GDM1 (cell line): ENCODE results near the gene RND1.

Source experiments
- DNase-seq: peaks from one replicate; lab custom pipeline; 2025; lab: John Stamatoyannopoulos, UW

Gene RND1

DNA sequence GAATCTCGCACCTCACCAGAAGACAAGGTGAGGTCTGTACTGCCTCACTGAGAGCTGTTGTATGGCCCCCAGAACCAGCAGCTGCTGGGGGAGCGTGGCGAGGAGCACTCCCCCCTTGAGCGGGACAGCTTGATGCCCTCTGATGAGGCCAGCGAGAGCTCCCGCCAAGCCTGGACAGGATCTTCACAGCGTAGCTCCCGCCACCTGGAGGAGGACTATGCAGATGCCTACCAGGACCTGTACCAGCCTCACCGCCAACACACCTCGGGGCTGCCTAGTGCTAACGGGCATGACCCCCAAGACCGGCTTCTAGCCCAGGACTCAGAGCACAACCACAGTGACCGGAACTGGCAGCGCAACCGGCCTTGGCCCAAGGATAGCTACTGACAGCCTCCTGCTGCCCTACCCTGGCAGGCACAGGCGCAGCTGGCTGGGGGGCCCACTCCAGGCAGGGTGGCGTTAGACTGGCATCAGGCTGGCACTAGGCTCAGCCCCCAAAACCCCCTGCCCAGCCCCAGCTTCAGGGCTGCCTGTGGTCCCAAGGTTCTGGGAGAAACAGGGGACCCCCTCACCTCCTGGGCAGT is 38.1 kb downstream of the RND1 start:
- DNase-seq = no peak

DNA sequence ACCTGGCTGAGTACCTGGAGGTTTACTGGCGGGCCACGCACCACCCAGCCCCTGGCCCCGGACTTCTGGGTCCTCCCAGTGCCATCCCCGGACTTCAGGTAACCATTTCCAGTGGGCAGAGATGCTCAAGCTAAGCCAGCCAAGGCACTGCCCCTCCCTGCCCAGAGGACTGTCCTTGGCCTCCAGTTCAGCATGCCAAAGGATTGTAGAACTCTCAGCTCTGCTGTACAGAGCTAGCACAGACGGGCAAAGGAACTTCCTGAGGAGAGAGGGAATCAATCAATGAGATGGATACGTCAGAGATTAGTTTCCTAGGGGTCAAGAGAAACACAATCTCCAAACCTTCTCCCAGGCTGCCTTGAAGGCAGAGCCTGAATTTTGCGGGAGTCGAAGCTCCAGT is 38.6 kb downstream of the RND1 start:
- DNase-seq = no peak

DNA sequence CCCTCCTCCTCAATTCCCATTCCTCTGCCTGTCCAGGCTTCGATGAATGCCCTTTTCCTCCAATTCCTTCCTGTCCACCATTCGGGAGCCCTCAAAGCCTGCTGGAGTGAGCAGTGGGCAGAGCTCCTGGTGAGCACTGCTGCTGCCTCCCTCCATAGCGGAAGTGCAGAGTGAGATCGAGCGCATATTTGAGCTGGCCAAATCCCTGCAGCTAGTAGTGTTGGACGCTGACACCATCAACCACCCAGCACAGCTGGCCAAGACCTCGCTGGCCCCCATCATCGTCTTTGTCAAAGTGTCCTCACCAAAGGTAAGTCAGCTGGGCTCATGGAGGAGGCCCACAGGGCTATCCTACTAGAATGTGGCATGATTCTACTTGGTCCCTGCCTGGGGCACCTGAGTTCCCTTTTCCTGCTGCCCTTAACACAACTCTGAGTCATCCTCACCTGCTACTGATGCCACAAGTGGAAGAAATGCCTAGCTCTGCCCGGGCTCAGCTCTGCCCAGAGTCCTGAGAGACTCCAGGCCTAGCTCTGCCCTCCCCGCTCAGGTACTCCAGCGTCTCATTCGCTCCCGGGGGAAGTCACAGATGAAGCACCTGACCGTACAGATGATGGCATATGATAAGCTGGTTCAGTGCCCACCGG is 39.3 kb downstream of the RND1 start:
- no peak for DNase-seq

DNA sequence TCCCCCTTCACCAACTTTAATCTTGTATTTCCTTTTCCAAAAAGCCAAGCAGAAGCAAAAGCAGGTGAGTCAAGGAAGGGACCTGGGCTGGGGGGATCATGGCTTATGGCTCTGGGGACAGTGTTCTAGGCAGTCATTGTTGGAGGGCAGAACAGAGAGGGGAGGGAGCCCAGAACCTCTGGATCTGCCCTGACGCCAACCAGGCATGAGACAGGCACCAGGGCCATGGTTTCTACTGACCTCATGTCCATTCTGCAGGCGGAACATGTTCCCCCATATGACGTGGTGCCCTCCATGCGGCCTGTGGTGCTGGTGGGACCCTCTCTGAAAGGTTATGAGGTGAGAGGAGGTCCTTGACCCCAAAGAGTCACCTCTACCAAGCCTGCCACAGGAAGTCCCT is 40.8 kb downstream of the RND1 start:
- DNase-seq = no peak

DNA sequence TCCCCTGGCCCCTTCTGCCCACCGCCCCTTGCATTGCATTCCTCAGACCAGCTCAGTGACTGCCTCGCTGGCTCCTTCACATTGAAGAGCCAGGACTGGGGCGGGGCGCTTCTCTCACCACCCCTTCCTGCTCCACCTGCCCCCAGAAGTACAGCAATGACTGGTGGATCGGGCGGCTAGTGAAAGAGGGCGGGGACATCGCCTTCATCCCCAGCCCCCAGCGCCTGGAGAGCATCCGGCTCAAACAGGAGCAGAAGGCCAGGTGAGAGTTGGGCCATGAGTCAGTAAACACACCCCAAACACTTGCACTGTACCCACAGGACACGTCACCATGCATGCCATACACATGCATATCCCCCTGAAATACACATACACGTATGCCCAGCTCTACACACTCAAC is 41.6 kb downstream of the RND1 start:
- no peak for DNase-seq

DNA sequence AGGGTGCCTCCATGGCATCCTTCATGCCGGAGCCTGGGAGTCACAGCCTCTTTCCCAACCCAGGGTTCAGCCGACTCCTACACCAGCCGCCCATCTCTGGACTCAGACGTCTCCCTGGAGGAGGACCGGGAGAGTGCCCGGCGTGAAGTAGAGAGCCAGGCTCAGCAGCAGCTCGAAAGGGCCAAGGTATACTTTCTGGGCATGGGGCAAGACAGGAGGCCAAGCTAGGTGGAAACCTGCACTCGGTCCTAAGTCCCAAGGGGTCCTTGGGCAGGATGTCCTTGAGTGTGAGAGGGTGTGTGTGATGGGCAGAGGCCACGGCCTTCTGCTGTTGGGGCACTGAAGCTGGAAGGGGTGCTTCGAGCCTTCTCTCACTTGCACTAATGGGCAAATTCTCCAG is 42.4 kb downstream of the RND1 start:
- DNase-seq = no peak

DNA sequence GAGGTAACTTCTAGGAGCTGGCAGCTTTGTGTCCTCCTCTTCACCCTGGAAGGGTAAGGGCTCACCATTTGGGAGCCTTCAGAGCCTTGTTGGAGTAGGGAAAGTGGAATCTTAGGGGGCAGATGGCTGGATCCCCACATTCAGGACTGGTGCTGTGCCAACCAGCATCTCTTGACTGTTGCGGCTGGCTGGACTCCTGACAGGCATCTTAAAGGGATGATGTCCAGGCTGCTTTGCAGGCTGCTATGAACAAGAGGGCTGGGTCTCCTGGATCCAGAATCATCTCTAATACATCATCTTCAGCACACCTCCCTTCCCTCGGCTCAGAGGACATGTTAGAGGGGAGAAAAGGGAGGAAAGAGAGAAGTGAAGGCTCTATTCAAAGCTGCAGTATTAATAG is 43.0 kb downstream of the RND1 start:
- no peak for DNase-seq

DNA sequence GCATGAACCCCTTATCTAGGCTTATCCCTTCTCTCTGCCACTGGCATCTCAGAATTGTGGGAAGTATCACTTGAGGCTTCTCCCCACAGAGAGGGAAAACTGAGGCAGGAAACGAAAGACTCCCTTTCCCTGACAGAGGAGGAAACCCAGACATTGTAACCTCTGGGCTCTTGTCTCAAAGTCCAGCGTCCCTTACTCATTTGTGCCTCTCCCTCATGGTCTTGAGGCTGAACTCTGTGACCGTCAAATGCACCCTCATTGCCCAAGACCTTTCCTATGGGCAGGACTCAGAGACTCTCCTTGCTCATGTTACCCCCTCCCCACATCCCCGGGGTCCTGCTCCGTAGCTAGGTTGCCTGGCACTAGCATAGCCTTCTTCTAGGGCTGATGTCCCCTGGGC is 43.5 kb downstream of the RND1 start:
- DNase-seq = no peak

DNA sequence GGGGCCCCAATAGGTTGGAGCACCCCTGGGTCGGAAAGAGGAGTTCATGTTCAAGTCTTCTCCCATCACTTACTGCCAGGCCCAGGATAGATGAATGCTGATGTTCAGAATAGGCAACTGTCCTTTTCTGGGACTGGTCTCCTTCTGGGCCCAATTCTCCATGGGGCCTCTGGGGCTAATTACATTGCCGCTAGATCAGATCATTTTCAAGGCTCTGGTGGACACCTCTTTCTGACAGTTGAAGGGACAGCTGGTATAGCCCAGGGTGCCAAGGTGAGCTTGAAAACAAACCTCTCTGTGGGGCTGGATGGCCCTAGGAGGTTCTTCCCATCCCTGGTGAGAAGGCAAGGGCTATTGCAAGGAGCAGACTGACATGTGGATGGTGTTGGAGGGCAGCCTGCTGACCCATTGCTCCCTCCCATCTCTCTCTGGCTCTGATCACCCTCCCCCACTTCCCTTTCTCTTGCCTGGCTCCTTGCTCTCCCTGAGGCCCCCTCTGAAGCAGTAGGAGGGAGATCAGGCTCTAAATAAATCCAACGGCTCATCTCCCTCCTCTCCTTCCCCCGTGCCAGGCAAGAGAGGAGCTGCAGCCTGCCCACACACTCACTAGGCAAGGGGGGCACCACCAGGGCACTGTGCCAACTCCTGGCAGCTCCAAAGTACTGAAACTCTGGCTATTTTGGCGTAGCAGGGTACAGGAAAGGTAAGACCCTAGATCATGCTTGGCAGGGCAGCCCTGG is 45.5 kb downstream of the RND1 start:
- no peak for DNase-seq

DNA sequence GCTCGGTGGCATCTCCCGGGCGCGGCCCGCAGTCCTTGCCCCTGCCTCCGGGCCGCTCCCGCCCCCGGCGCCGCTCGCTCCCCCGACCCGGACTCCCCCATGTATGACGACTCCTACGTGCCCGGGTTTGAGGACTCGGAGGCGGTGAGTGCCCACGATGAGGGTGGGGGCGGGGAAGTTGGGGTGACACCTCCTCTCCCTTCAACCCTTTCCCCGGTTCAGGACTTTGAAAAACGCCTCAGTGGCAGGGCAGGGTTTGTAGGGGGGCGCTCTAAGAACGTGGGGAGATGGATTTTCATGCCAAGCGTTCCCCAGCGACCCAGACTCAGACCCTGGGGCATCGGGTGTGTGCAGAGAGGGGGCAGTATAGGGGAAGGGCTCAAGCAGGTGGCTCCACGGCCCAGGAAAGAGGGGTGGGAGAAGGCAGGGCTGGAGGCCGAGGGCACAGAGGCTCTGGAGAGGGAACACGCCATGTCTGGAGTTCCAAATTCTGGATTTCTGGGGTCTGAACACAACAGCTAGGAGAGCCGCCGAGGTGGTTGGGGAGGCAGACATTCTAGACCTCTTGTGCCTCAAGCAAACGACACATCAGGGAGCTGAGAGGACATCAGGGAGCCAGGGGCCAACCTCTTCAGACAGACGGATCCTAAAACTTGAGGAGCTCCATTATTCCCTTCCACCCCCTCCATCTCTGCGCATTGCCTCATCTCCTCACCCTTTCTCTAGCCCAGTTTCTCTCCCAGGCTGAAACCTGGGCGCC is 46.7 kb downstream of the RND1 start:
- no peak for DNase-seq

DNA sequence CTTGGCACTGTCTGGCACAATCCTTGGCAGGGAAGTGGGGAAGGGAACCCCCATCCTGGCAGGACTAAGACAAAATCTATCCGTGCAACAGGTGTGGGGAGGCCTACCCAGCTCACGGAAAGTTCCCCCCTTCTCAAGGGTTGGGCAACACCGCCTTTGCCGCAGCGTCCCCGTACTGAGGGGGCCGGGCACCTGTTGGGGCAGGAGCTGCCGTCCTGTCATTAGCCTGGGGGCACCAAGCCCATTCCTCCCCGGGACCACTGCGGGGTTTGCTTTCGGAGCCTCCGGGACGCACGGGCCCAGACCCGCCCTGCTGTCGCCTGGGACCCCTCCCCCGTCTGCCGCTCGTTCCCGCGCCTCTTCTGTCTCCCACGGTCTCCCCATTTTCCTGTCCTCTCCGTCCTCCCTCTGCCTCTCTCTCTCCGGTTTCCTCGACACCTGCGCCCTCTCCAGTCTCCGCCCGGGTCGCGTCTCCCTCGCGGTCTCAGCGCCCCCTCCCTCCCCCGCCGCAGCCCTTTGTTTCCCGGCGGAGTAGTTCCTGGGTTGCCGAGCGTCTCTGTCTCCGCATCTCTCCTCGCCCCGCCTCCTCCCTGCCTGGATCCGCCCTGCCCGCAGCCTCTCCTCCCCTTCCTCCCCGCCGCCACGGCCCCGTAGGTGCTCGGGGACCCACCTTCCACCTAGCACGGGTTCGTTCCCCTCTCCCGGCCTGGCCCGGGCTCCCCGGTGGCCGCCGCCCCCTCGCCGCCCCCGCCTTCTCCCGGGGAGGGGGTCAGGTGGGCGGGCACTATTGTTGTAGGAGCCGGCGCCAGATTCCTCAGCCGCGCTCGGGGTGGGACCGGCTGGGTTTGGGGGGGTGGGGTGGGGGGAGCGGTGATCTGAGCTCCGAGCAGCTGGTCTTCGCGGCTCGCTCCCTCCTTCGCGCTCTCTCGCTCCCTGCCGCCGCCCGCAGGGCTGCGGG is 47.5 kb downstream of the RND1 start, which contains the start of gene CACNB3:
CACNB3 (plus strand) TSS at position 624 of the 958 bp plus-strand sequence. CDS start 434 bp downstream, outside the sequence.
- DNase-seq = peak; percentile 20

DNA sequence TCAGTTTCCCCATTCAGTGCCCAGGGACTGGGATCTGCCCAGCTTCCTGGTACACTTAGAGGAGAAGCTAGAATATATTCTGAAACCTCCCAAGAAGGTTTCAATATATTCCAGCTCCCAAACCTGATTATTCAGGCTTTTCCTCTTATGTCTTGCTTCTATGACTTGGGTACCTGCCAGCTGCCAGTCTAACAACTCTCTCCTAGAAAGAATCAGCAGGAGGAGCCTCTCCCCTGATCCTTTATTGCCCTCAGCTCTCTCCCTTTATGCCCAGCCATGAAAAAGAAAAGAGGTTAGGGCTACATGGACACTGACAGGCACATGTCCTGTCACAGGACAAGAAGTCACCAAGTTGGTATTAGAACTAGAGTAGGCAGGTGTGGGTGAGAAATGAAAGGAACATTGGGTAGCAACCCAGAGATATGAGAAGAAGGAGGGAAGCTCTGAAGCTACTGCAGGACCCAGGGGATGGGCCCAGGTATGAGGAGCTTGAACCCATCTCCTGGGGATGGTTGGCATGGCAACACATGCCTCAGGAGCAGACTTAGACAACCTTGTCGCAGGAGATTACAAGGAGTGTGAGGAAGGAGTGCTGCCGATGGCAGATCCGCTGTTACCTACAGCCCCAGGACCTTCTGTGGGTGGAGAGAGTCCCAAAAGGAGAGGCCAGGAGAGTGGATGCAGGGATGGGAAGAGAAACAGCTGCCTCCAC is 49.4 kb downstream of the RND1 start:
- DNase-seq = no peak

DNA sequence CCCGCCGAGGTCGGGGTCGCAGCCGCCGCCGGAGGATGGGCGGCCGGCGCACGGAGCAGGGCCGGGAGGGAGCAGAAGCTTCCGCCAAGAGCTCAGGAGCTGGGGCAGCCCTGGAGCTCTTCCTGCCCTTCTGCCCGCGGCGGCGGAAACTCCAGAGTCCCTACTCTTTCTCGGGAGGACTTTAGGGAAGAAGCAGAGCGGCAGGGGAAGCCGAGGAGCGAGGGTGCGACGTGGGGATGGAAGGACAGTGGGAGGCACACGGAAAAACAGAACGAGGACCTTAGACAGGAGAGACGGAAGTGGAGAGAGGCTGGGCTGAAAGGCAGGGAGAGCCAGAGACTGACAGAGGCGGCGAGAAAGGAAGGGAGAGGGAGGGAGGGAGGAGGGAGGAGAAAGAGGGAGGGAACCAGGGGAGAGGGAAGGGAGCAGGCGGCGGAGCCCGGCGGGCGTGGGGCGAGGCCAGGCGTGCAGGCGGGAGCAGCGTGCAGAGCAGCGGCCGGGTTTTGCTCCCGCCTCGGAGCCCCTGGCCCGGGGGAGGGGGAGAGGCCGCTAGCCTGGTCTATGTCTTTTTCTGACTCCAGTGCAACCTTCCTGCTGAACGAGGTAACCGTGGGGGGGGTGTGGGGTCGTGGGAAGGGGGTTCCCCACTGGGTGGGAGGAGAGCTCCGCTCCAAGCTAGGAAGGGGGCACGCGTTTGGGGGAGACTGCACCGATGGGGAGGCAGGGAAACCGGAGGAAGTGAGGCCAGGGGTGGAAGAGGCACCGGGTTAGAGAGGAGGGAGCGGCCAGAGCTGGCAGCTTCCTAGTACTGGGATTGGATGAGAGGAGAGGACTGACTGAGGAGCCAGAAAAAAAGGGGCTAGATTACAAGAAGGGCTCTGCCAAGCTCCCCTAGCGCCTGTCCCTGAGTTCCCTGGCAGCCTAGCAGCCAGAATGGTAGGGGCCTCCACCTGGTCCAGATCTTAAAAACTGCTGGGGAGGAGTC is 50.3 kb downstream of the RND1 start:
- DNase-seq = peak; percentile 77

DNA sequence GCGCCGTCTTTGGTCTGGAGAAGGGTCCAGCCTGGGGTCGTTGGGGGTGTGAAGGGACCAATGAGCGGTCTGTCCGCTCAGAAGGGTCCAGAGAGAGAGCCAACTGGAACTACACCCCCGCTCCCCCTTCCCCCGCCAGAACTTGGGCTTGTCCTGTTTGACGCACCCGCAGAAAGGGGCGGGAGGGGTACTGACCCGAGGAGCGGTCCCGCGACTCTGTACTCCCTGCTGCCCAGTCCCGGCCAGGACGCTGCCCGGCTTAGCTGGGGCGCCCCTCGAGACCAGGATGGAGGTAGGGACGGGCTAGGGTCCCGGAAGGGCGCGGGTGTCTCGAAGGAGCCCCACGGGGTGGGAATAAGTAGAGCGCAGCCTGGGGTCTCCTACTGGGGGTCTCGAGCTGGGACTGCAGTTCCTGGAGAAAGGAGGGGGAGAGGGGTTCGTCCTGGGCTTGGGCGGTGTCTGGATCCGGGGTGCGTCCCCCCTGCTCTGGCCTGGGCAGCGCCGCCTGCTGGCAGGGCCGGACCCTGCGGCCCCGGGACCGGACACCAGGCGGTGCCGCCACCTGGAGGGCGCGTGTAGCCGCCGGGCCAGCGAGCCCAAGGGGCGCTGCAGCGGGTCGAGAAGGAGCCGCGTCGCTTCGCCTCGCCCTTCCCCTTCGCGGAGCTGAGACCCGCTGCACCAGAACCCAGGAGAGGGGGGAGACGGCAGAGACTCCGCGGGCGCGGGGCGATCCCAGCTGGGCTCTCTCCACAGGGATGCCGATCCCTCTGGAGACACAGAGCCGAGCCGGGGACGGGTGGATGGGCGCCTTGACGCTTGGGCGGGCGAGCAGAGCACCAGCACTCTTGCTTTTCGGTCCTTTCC is 51.2 kb downstream of the RND1 start:
- peak; percentile 64 for DNase-seq

DNA sequence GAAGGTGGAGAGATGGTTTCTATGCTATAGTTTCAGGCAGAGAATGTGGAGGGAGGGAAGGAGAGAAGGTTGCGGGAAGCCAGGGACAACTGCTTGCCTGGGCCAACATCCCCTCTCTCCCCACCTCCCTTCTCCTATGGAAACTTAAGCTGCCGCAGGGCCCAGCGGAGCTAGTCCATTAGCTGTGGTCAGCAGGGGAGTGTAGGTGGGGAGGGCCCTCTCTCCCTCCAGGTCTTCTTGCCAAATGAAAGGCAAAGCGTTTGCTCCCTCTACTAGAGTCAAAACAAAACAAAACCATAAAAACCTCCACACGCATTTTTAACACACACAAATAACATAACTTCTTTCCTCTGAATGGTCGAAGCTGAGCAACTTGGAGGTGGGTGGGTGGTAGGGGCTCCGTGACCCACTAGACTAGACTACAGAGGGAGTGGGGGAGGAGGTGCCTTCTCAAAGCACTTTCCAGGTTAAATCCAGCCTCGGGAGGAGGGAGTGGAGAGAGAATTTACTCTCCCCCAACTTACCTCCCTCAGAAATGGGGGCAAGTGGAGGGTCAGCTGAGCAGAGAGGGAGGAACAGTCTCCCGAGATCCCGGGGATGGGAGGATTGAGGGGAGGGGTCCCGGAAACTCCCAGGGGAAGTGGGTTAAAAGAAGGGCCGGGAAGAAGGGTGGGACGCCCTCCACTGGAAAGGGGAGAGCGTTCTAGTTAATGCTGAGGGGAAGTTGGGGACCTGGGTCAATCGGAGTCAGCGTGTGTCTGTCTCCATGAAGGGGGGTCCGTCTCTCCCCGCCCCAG is 52.0 kb downstream of the RND1 start:
- no peak for DNase-seq

DNA sequence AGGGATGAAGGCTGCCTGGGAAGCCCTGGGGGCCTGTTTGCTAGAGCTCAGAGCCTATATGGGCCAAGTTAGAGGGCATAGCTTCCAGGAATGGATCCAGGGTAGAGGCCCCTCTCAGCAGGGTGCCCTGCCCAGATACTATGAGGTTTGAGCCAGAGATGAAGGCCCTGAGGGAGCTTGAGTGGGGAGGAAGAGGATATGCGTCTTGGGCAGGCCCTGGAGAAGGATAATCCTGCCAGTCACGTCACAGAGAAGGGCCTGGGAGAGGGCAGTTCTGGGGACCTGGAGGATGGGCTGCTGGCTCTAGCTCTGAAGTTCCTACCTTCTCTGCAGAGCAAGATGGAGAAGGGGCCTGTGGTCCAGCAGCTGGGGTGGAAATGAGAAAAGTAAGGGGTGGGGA is 53.3 kb downstream of the RND1 start:
- DNase-seq = no peak

DNA sequence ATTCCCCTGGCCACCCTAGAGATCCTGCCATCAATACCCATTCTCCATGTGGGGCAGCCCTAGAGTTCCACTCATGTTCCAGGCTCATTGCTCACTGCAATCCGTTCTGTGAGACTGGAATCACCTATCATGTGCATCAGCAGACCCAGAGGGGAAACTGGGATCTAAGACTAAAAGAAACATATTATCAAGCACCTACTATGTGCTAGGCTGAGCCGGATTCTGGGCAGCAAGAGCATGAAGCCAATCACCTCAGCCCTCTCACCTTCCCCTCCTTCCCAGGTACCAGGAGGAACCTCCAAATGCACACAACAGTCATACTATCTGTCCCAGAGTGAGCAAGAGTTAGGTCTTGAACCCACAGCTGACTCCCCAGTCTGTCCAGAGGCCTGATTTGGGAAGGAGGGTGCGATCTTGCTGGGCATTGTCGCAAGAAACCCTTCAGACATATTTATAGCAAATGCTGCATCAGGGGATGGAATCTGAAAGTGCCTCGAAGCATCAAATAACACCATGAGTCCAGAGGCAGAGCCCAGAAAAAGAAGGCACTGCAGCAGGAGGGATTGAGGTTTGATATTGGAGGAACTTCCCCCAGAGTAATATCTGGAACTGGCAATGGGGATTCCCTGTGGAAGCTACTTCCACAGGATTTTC is 54.1 kb downstream of the RND1 start:
- no peak for DNase-seq
